KOPT-K1 (cell line): ENCODE results near the gene USO1.
"Not testable (repeated sequence)": the region's sequence is repeated elsewhere in the genome, so short reads cannot be mapped to it uniquely, and the experiment has no call there.

Experiments used
- H3K27ac ChIP-seq: fragments of 200-600 bp; sonication (generic); 2 replicates; pipeline ENCODE4 v1.5.1; 2016; ENCODE audit warnings: antibody characterized with exemption, mild to moderate bottlenecking, low read depth, low read length; ENCODE audit not compliant: poor library complexity, severe bottlenecking
- H3K36me3 ChIP-seq: fragments of 200-600 bp; sonication (generic); 2 replicates; pipeline ENCODE4 v1.5.1; 2017; ENCODE audit warnings: antibody characterized with exemption, mild to moderate bottlenecking, low read length, moderate library complexity; ENCODE audit not compliant: insufficient read depth
- H3K9me3 ChIP-seq: fragments of 200-600 bp; sonication (generic); 2 replicates; pipeline ENCODE4 v1.5.1; 2017; ENCODE audit warnings: antibody characterized with exemption, low read length, mild to moderate bottlenecking; ENCODE audit not compliant: insufficient read depth, poor library complexity, severe bottlenecking

USO1 gene

GRCh38 chr4:75831856-75832405 lies 107.6 kb downstream of the USO1 start:
- H3K27ac ChIP-seq, result no peak overlapping the region
- H3K9me3 ChIP-seq, result no peaks in the 10 kb centered on the region
- no peaks in the 10 kb centered on the region for H3K36me3 ChIP-seq

- Histone ChIP-seq H3K9me3 (no peaks in the 10 kb centered on the region), H3K36me3 (no peaks in the 10 kb centered on the region), H3K27ac (no peak overlapping the region)
Observed at GRCh38 chr4:75834095-75834771, 109.9 kb downstream of the USO1 start.

- H3K9me3 ChIP-seq, result no peaks in the 10 kb centered on the region
Observed at GRCh38 chr4:75834772-75835154, 110.4 kb downstream of the USO1 start.

GRCh38 chr4:75841641-75842520 lies 117.5 kb downstream of the USO1 start:
- Histone ChIP-seq H3K9me3 (no peaks in the 10 kb centered on the region), H3K36me3 (no peaks in the 10 kb centered on the region), H3K27ac (no peak overlapping the region)

More at GRCh38 chr4:75834772-75835154, 110.4 kb downstream of the USO1 start:
- H3K27ac ChIP-seq, result no peak overlapping the region
- H3K36me3 ChIP-seq, result no peaks in the 10 kb centered on the region

- Histone ChIP-seq H3K36me3 (no peaks in the 10 kb centered on the region), H3K9me3 (no peaks in the 10 kb centered on the region), H3K27ac (no peak overlapping the region)
Observed at GRCh38 chr4:75843596-75843995, 119.2 kb downstream of the USO1 start.

GRCh38 chr4:75844151-75844662 lies 119.8 kb downstream of the USO1 start:
- no peaks in the 10 kb centered on the region for H3K9me3 ChIP-seq
- H3K36me3 ChIP-seq, result no peaks in the 10 kb centered on the region
- H3K27ac ChIP-seq, result no peak overlapping the region

- no peaks in the 10 kb centered on the region for H3K36me3 ChIP-seq
- H3K27ac ChIP-seq, result no peak overlapping the region
- no peaks in the 10 kb centered on the region for H3K9me3 ChIP-seq
Observed at GRCh38 chr4:75845992-75846391, 121.6 kb downstream of the USO1 start.

GRCh38 chr4:75848171-75848760 lies 123.9 kb downstream of the USO1 start:
- H3K27ac ChIP-seq, H3K36me3 ChIP-seq, H3K9me3 ChIP-seq: not testable (repeated sequence)

- Histone ChIP-seq H3K27ac (no peak overlapping the region), H3K9me3 (no peaks in the 10 kb centered on the region), H3K36me3 (no peaks in the 10 kb centered on the region)
Observed at GRCh38 chr4:75848891-75849290, 124.5 kb downstream of the USO1 start.

GRCh38 chr4:75849461-75849860 lies 125.1 kb downstream of the USO1 start:
- Histone ChIP-seq H3K27ac (no peak overlapping the region), H3K9me3 (no peaks in the 10 kb centered on the region), H3K36me3 (no peaks in the 10 kb centered on the region)

- Histone ChIP-seq H3K9me3 (no peaks in the 10 kb centered on the region), H3K36me3 (no peaks in the 10 kb centered on the region), H3K27ac (no peak overlapping the region)
Observed at GRCh38 chr4:75858721-75859120, 134.3 kb downstream of the USO1 start.

GRCh38 chr4:75860606-75861005 lies 136.2 kb downstream of the USO1 start:
- no peaks in the 10 kb centered on the region for H3K9me3 ChIP-seq
- H3K36me3 ChIP-seq, result no peaks in the 10 kb centered on the region
- no peak overlapping the region for H3K27ac ChIP-seq
